Measurements from ENCODE around the gene AFP.

Gene AFP

DNA sequence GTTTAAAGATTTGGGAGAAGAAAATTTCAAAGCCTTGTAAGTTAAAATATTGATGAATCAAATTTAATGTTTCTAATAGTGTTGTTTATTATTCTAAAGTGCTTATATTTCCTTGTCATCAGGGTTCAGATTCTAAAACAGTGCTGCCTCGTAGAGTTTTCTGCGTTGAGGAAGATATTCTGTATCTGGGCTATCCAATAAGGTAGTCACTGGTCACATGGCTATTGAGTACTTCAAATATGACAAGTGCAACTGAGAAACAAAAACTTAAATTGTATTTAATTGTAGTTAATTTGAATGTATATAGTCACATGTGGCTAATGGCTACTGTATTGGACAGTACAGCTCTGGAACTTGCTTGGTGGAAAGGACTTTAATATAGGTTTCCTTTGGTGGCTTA lies 30.9 kb upstream of the AFP start:
- Mint-ChIP-seq H3K4me3 (no peak overlapping the region), H3K4me1 (no peaks in the 10 kb centered on the region), H3K9me3 (no peaks in the 10 kb centered on the region), H3K36me3 (ENCODE audit: low read depth) (no peaks in the 10 kb centered on the region), H3K27me3 (ENCODE audit: low read depth) (no peaks in the 10 kb centered on the region), H3K27ac (no peak overlapping the region)
- TF ChIP-seq, protein P1, sequence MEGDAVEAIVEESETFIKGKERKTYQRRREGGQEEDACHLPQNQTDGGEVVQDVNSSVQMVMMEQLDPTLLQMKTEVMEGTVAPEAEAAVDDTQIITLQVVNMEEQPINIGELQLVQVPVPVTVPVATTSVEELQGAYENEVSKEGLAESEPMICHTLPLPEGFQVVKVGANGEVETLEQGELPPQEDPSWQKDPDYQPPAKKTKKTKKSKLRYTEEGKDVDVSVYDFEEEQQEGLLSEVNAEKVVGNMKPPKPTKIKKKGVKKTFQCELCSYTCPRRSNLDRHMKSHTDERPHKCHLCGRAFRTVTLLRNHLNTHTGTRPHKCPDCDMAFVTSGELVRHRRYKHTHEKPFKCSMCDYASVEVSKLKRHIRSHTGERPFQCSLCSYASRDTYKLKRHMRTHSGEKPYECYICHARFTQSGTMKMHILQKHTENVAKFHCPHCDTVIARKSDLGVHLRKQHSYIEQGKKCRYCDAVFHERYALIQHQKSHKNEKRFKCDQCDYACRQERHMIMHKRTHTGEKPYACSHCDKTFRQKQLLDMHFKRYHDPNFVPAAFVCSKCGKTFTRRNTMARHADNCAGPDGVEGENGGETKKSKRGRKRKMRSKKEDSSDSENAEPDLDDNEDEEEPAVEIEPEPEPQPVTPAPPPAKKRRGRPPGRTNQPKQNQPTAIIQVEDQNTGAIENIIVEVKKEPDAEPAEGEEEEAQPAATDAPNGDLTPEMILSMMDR (IDR thresholded peaks at IDR 0.05; ENCODE audit: unreplicated experiment in 3 of 3) = no peak

DNA sequence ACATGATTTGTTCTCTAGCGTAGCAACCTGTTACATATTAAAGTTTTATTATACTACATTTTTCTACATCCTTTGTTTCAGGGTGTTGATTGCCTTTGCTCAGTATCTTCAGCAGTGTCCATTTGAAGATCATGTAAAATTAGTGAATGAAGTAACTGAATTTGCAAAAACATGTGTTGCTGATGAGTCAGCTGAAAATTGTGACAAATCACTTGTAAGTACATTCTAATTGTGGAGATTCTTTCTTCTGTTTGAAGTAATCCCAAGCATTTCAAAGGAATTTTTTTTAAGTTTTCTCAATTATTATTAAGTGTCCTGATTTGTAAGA lies 29.5 kb upstream of the AFP start:
- Mint-ChIP-seq H3K27me3 (ENCODE audit: low read depth) (no peaks in the 10 kb centered on the region), H3K9me3 (no peaks in the 10 kb centered on the region), H3K36me3 (ENCODE audit: low read depth) (no peaks in the 10 kb centered on the region), H3K4me3 (no peak overlapping the region), H3K27ac (no peak overlapping the region), H3K4me1 (no peaks in the 10 kb centered on the region)
- TF ChIP-seq, protein P1 (IDR thresholded peaks at IDR 0.05; ENCODE audit: unreplicated experiment in 3 of 3) = no peak

GRCh38 chr4:73407227-73407673 lies 28.8 kb upstream of the AFP start:
- Mint-ChIP-seq H3K27ac (no peak overlapping the region), H3K9me3 (no peaks in the 10 kb centered on the region), H3K27me3 (ENCODE audit: low read depth) (no peaks in the 10 kb centered on the region), H3K4me1 (no peaks in the 10 kb centered on the region), H3K4me3 (no peak overlapping the region), H3K36me3 (ENCODE audit: low read depth) (no peaks in the 10 kb centered on the region)
- TF ChIP-seq, protein P1 (IDR thresholded peaks at IDR 0.05; ENCODE audit: unreplicated experiment in 3 of 3) = no peak

DNA sequence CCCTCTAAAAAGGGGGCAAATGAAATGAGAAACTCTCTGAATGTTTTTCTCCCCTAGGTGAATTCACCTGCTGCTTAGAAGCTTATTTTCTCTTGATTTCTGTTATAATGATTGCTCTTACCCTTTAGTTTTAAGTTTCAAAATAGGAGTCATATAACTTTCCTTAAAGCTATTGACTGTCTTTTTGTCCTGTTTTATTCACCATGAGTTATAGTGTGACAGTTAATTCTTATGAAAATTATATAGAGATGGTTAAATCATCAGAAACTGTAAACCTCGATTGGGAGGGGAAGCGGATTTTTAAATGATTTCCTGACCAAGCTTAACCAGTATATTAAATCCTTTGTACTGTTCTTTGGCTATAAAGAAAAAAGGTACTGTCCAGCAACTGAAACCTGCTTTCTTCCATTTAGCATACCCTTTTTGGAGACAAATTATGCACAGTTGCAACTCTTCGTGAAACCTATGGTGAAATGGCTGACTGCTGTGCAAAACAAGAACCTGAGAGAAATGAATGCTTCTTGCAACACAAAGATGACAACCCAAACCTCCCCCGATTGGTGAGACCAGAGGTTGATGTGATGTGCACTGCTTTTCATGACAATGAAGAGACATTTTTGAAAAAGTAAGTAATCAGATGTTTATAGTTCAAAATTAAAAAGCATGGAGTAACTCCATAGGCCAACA lies 27.7 kb upstream of the AFP start:
- no peak overlapping the region for H3K27ac Mint-ChIP-seq
- no peaks in the 10 kb centered on the region for H3K9me3 Mint-ChIP-seq
- H3K4me1 Mint-ChIP-seq = no peaks in the 10 kb centered on the region
- TF ChIP-seq, protein P1 (IDR thresholded peaks at IDR 0.05; ENCODE audit: unreplicated experiment in 3 of 3) = no peak
- no peak overlapping the region for H3K4me3 Mint-ChIP-seq
- no peaks in the 10 kb centered on the region for H3K27me3 Mint-ChIP-seq (ENCODE audit: low read depth)
- H3K36me3 Mint-ChIP-seq (ENCODE audit: low read depth) = no peaks in the 10 kb centered on the region

- Mint-ChIP-seq H3K36me3 (ENCODE audit: low read depth) (no peaks in the 10 kb centered on the region), H3K27me3 (ENCODE audit: low read depth) (no peaks in the 10 kb centered on the region), H3K4me1 (no peaks in the 10 kb centered on the region), H3K27ac (no peak overlapping the region), H3K9me3 (no peaks in the 10 kb centered on the region), H3K4me3 (no peak overlapping the region)
- TF ChIP-seq, protein P1 (IDR thresholded peaks at IDR 0.05; ENCODE audit: unreplicated experiment in 3 of 3) = no peak
Measured at GRCh38 chr4:73409012-73409862, 26.8 kb upstream of the AFP start.
